OCI-LY7 (cell line): ENCODE measurements around the gene SCCPDH. TPM values are rescaled to one million over a fixed set of nuclear protein-coding genes. Genes with fewer than 3 reads are reported as not detected.

Source experiments
- BruUV-seq: library from RNA; stranded (reverse); fragments of 400-500 nt; replicated peaks from 2 replicates; lab custom pipeline; 2021; lab: Mats Ljungman, UMichigan
- CTCF ChIA-PET: fragments of 300-600 bp; sonication (Branson Sonifier 250); formaldehyde crosslinking; loops from one replicate; lab custom pipeline; 2022; ENCODE audit warnings: antibody characterized with exemption; ENCODE audit not compliant: unreplicated experiment; lab: Charles Lee
- POLR2A ChIA-PET: fragments of 300-600 bp; sonication (Branson Sonifier 250); formaldehyde crosslinking; loops from one replicate; lab custom pipeline; 2022; ENCODE audit warnings: antibody characterized with exemption; lab: Charles Lee
- DNase-seq: peaks from one replicate; pipeline ENCODE4 v3.0.0-alpha.2; 2015; ENCODE audit warnings: low spot score
- H2AFZ ChIP-seq: fragments of 200-600 bp; sonication (generic), shearing (Covaris generic); 2 replicates; pipeline ENCODE4 v1.6.1; 2014; ENCODE audit warnings: mild to moderate bottlenecking, antibody characterized with exemption, low read length, moderate library complexity
- H3K27ac ChIP-seq: fragments of 200-600 bp; sonication (generic); 2 replicates; pipeline ENCODE4 v1.5.1; 2014; ENCODE audit warnings: mixed run types, low read depth, mild to moderate bottlenecking, moderate library complexity, low read length, inconsistent platforms; ENCODE audit not compliant: poor library complexity, severe bottlenecking
- H3K36me3 ChIP-seq: fragments of 200-600 bp; sonication (generic); 2 replicates; pipeline ENCODE4 v1.6.1; 2014; ENCODE audit warnings: mild to moderate bottlenecking, antibody characterized with exemption, low read length, moderate library complexity, mixed read lengths; ENCODE audit not compliant: insufficient read depth
- H3K4me1 ChIP-seq: fragments of 200-600 bp; sonication (generic); 2 replicates; pipeline ENCODE4 v1.5.1; 2014; ENCODE audit warnings: mild to moderate bottlenecking, low read length; ENCODE audit not compliant: insufficient read depth, poor library complexity, severe bottlenecking
- H3K4me2 ChIP-seq: fragments of 200-600 bp; sonication (generic); 2 replicates; pipeline ENCODE4 v1.6.1; 2014; ENCODE audit warnings: mild to moderate bottlenecking, low read length
- H3K4me3 ChIP-seq: fragments of 200-600 bp; sonication (generic); 2 replicates; pipeline ENCODE4 v1.5.1; 2014; ENCODE audit warnings: mild to moderate bottlenecking, low read depth, low read length; ENCODE audit not compliant: poor library complexity, severe bottlenecking
- H3K79me2 ChIP-seq: fragments of 200-600 bp; sonication (generic); 2 replicates; pipeline ENCODE4 v1.6.1; 2016; ENCODE audit warnings: low read depth, mild to moderate bottlenecking, low read length, moderate library complexity, mixed read lengths; ENCODE audit not compliant: insufficient read depth
- H3K9me2 ChIP-seq: fragments of 200-600 bp; sonication (generic); 2 replicates; pipeline ENCODE4 v1.6.1; 2016; ENCODE audit warnings: mild to moderate bottlenecking, low read length, mixed read lengths; ENCODE audit not compliant: insufficient read depth
- H3K9me3 ChIP-seq: fragments of 200-600 bp; sonication (generic); 2 replicates; pipeline ENCODE4 v1.6.1; 2014; ENCODE audit warnings: mild to moderate bottlenecking, mixed run types, low read length, mixed read lengths
- H4K20me1 ChIP-seq: fragments of 200-600 bp; sonication (generic); 2 replicates; pipeline ENCODE4 v1.6.1; 2014; ENCODE audit warnings: mild to moderate bottlenecking, antibody characterized with exemption, low read length, moderate library complexity, mixed read lengths; ENCODE audit not compliant: insufficient read depth
- CTCF ChIP-seq: fragments of 200-600 bp; sonication (generic); conservative IDR thresholded peaks from 2 replicates; pipeline ENCODE4 v1.5.1; 2014; ENCODE audit warnings: mild to moderate bottlenecking, antibody characterized with exemption, low read length, moderate library complexity, mixed read lengths
- EZH2phosphoT487 ChIP-seq: fragments of 200-600 bp; sonication (generic); IDR thresholded peaks from 2 replicates; pipeline ENCODE4 v1.6.1; 2018; ENCODE audit warnings: low read depth, borderline replicate concordance, mild to moderate bottlenecking, mixed run types, antibody characterized with exemption, low read length, moderate library complexity, mixed read lengths
- intact Hi-C: fragments of 100-400 bp; cut with micrococcal nuclease; formaldehyde crosslinking; loops from one replicate; pipeline ENCODE4 v1.10.0; 2022; ENCODE audit not compliant: unreplicated experiment
- total RNA-seq, 2 experiments: library from RNA; depleted of rRNA in 1 of 2; stranded (reverse); fragments of >200 nt in 1 of 2; shearing (Covaris generic) in 1 of 2; gene quantifications; 2 replicates each; pipeline ENCODE4 v1.2.3, GENCODE V29; 2014 to 2022

Gene SCCPDH
- total RNA-seq, 2 experiments from 2014 or later = 1.8 to 12.2 TPM

GRCh38 chr1:246724731-246725095, 504 bp downstream of the SCCPDH start:
- Histone ChIP-seq H3K4me1 (no peaks in the 10 kb centered on the region), H3K4me3 (peak overlapping the region; percentile 64), H2AFZ (peak overlapping the region; percentile 67; the same call in 1 of the 2 replicates), H3K27ac (no peak overlapping the region), H4K20me1 (no peaks in the 10 kb centered on the region), H3K4me2 (peak overlapping the region; percentile 70; the same call in 1 of the 2 replicates), H3K36me3 (no peaks in the 10 kb centered on the region), H3K79me2 (no peaks in the 10 kb centered on the region), H3K9me3 (0 out of 2 replicates have a peak, but pooled peaks cover 4% of the 10 kb centered on the region), H3K9me2 (no peaks in the 10 kb centered on the region)
- CTCF ChIA-PET = interaction anchor here (0.6 kb wide), 1 partner anchor 42 kb away, joined by 3 read pairs; no protein-coding TSS in a partner anchor
- no peak for TF ChIP-seq EZH2phosphoT487
- TF ChIP-seq CTCF = no peak
- no TSS peak for BruUV-seq
- POLR2A ChIA-PET = interaction anchor here (0.6 to 0.9 kb wide), 3 partner anchors 20 to 1471 kb away, joined by 3 to 6 read pairs (median 5); no protein-coding TSS in a partner anchor
- no peak for DNase-seq
- intact Hi-C loops = no loop called here

GRCh38 chr1:246725191-246725590, 982 bp downstream of the SCCPDH start:
- no peaks in the 10 kb centered on the region for H3K79me2 ChIP-seq
- no peaks in the 10 kb centered on the region for H3K36me3 ChIP-seq
- peak overlapping the region; percentile 64 for H3K4me3 ChIP-seq
- intact Hi-C loops = no loop called here
- H3K9me3 ChIP-seq = 0 out of 2 replicates have a peak, but pooled peaks cover 4% of the 10 kb centered on the region
- DNase-seq = no peak
- no peak for TF ChIP-seq CTCF
- no peak for TF ChIP-seq EZH2phosphoT487
- H3K9me2 ChIP-seq = no peaks in the 10 kb centered on the region
- ChIA-PET POLR2A (interaction anchor here (0.6 to 1.4 kb wide), 3 partner anchors 15 to 552 kb away, joined by 3 to 6 read pairs (median 5); no protein-coding TSS in a partner anchor), CTCF (no interaction called here)
- no peaks in the 10 kb centered on the region for H4K20me1 ChIP-seq
- no peaks in the 10 kb centered on the region for H3K4me1 ChIP-seq
- BruUV-seq = TSS peak; percentile 64
- no peak overlapping the region for H3K27ac ChIP-seq
- peak overlapping the region; percentile 70; the same call in 1 of the 2 replicates for H3K4me2 ChIP-seq
- H2AFZ ChIP-seq = peak overlapping the region; percentile 67; the same call in 1 of the 2 replicates

- Histone ChIP-seq H3K9me2 (no peaks in the 10 kb centered on the region), H3K36me3 (no peaks in the 10 kb centered on the region), H3K9me3 (0 out of 2 replicates have a peak, but pooled peaks cover 4% of the 10 kb centered on the region), H3K4me2 (no peak overlapping the region), H3K4me1 (no peaks in the 10 kb centered on the region), H3K79me2 (no peaks in the 10 kb centered on the region), H2AFZ (no peak overlapping the region), H3K27ac (no peak overlapping the region), H3K4me3 (no peak overlapping the region), H4K20me1 (no peaks in the 10 kb centered on the region)
- ChIA-PET CTCF (no interaction called here), POLR2A (interaction anchor here (1.4 kb wide), 1 partner anchor 14 kb away, joined by 3 read pairs; no protein-coding TSS in a partner anchor)
- no peak for TF ChIP-seq EZH2phosphoT487
- TF ChIP-seq CTCF = no peak
- intact Hi-C loops = no loop called here
- BruUV-seq = no TSS peak
- DNase-seq = no peak
Observed at GRCh38 chr1:246726255-246726679, 2.1 kb downstream of the SCCPDH start.
